Activated T-cell treated with anti-CD3 and anti-CD28 coated beads, Interleukin-2, amount 50 U/mL, for 4 hours (primary cell): ENCODE measurements around the gene ZNF25. TPM values are rescaled to one million over a fixed set of nuclear protein-coding genes. Genes with fewer than 3 reads are reported as not detected.

Experiments
- total RNA-seq, 3 donors: library from RNA; stranded (reverse); gene quantifications; one replicate each; pipeline ENCODE4 v1.2.1, GENCODE V29; 2021

Gene ZNF25
- total RNA-seq, 3 donors from 2014 or later, result 2.9 to 3.5 (median 3.1) TPM

Other genes starting within 250 kb of the ZNF25 start
- gene ZNF248, start 119.0 kb downstream of the ZNF25 start, total RNA-seq, result 1 to 10 TPM; 2.6 to 3.6 (median 3.2) TPM
- gene ZNF33A, start 34.0 kb upstream of the ZNF25 start, total RNA-seq, result 10 to 100 TPM; 10.4 to 14.3 (median 12.2) TPM
- 10 to 100 TPM; 18.0 to 23.7 (median 19.9) TPM for gene ZNF37A, start 117.7 kb upstream of the ZNF25 start, total RNA-seq